Uterus (tissue), 2 donors: ENCODE measurements around the gene NUP62.

Experiments
- CTCF ChIP-seq, 4 experiments: fragments of 200-600 bp in 2 of 4; fragments of 450-650 bp in 2 of 4; sonication (generic) in 2 of 4; IDR thresholded peaks; one replicate each; pipeline ENCODE4 v1.5.1; 2016 to 2019; ENCODE audit warnings: antibody characterized with exemption in 4 of 4, mild to moderate bottlenecking in 2 of 4, moderate library complexity in 1 of 4
- POLR2A ChIP-seq, 2 donors: fragments of 450-650 bp; IDR thresholded peaks; one replicate each; pipeline ENCODE4 v1.6.1; 2016; ENCODE audit warnings: antibody characterized with exemption in 2 of 2, mild to moderate bottlenecking in 1 of 2, moderate library complexity in 1 of 2

GRCh38 chr19:49940482-49940791 lies 11.1 kb upstream of the NUP62 start:
- TF ChIP-seq CTCF (IDR thresholded peaks at IDR 0.05) (no peak), POLR2A (IDR thresholded peaks at IDR 0.05) (no peak)
